Peyer's patch (tissue), 4 donors: ENCODE data around the gene CLTCL1.

ENCODE experiments used
- CTCF ChIP-seq, 6 experiments: fragments of 450-650 bp in 4 of 6; fragments of 200-600 bp in 2 of 6; sonication (generic) in 1 of 6; IDR thresholded peaks; one replicate each; pipeline ENCODE4 v1.5.1; 2017 to 2019; ENCODE audit warnings: antibody characterized with exemption in 6 of 6, mild to moderate bottlenecking in 3 of 6, moderate library complexity in 1 of 6
- POLR2A ChIP-seq, 2 donors: fragments of 450-650 bp; IDR thresholded peaks; one replicate each; pipeline ENCODE4 v1.5.1; 2017; ENCODE audit warnings: antibody characterized with exemption in 2 of 2, mild to moderate bottlenecking in 2 of 2, moderate library complexity in 2 of 2

DNA sequence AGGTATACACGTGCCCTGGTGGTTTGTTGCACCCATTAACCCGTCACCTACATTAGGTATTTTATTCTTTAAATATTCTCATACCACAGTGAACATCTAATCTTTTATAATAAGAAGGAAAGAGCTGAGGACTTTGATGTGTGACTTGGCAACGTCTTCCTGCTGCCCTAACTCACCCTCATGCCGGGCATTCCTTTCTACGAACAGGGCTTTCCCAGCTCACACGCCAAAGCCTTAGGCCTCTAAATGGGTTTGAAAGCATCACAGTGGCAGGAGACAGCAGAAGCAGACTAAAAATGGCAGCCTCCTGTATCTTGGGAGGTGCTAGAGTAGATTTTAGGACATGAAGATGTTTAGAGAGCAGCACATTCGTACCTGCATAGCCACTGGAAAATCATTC, 52.6 kb downstream of the CLTCL1 start:
- TF ChIP-seq CTCF (IDR thresholded peaks at IDR 0.05) = no peak
- TF ChIP-seq POLR2A (IDR thresholded peaks at IDR 0.05) = no peak
